Stimulated activated naive CD4-positive, alpha-beta T cell (primary cell): Measurements from ENCODE around the gene SETD7.

ENCODE experiments used
- DNase-seq, 6 experiments: peaks; one replicate each; lab custom pipeline; 2025; lab: John Stamatoyannopoulos, UW

The SETD7 gene

GRCh38 chr4:139556071-139556723 lies at the start of gene SETD7:
SETD7 (minus strand) TSS chr4:139556219; CDS start chr4:139556137, 82 bp downstream.
- DNase-seq = peak; percentile 48 to 71 (median 52)

GRCh38 chr4:139605516-139605915 lies 49.5 kb upstream of the SETD7 start:
- no peak for DNase-seq

GRCh38 chr4:139603576-139604410 lies 47.8 kb upstream of the SETD7 start:
- DNase-seq = peak in 3 of 6 experiments; percentile 13 to 41 (median 22)

GRCh38 chr4:139602776-139603360 lies 46.8 kb upstream of the SETD7 start:
- DNase-seq = no peak

GRCh38 chr4:139600662-139601061 lies 44.6 kb upstream of the SETD7 start:
- DNase-seq = no peak

- no peak for DNase-seq
Measured at GRCh38 chr4:139599594-139600374, 43.8 kb upstream of the SETD7 start.

GRCh38 chr4:139599076-139599475 lies 43.1 kb upstream of the SETD7 start:
- no peak for DNase-seq

GRCh38 chr4:139596684-139597279 lies 40.8 kb upstream of the SETD7 start:
- no peak for DNase-seq

- DNase-seq = no peak
Measured at GRCh38 chr4:139596034-139596683, 40.1 kb upstream of the SETD7 start.

GRCh38 chr4:139594591-139595185 lies 38.7 kb upstream of the SETD7 start:
- no peak for DNase-seq

GRCh38 chr4:139593091-139593564 lies 37.1 kb upstream of the SETD7 start:
- DNase-seq = no peak

- DNase-seq = no peak
Measured at GRCh38 chr4:139589336-139590018, 33.5 kb upstream of the SETD7 start.

GRCh38 chr4:139587446-139587845 lies 31.4 kb upstream of the SETD7 start:
- DNase-seq = no peak

GRCh38 chr4:139585473-139585872 lies 29.5 kb upstream of the SETD7 start:
- DNase-seq = no peak

- DNase-seq = no peak
Measured at GRCh38 chr4:139584784-139585183, 28.8 kb upstream of the SETD7 start.

GRCh38 chr4:139584013-139584412 lies 28.0 kb upstream of the SETD7 start:
- DNase-seq = no peak

GRCh38 chr4:139582044-139582443 lies 26.0 kb upstream of the SETD7 start:
- no peak for DNase-seq

GRCh38 chr4:139581096-139581495 lies 25.1 kb upstream of the SETD7 start:
- DNase-seq = no peak

- DNase-seq = no peak
Measured at GRCh38 chr4:139576219-139576618, 20.2 kb upstream of the SETD7 start.

GRCh38 chr4:139575072-139575471 lies 19.1 kb upstream of the SETD7 start:
- no peak for DNase-seq
